ENCODE measurements around the gene PDZRN4.
"Not testable (repeated sequence)": the region's sequence is repeated elsewhere in the genome, so short reads cannot be mapped to it uniquely, and the experiment has no call there.

PDZRN4 gene

GRCh38 chr12:41576925-41577324 lies 388.8 kb downstream of the PDZRN4 start:
- no peak for DNase-seq

- no peak for DNase-seq
These were observed 389.9 kb downstream of the PDZRN4 start for GRCh38 chr12:41577995-41578394.

GRCh38 chr12:41585784-41586183 lies 397.7 kb downstream of the PDZRN4 start:
- DNase-seq: no peak

- DNase-seq: no peak
These were observed 399.5 kb downstream of the PDZRN4 start for GRCh38 chr12:41587574-41587973.

GRCh38 chr12:41589878-41590277 lies 401.8 kb downstream of the PDZRN4 start:
- no peak for DNase-seq

- no peak for DNase-seq
These were observed 408.1 kb downstream of the PDZRN4 start for GRCh38 chr12:41596190-41596589.

- no peak for DNase-seq
These were observed 416.7 kb downstream of the PDZRN4 start for GRCh38 chr12:41604830-41605229.

GRCh38 chr12:41605545-41606305 lies 417.6 kb downstream of the PDZRN4 start:
- DNase-seq: no peak

- no peak for DNase-seq
These were observed 418.6 kb downstream of the PDZRN4 start for GRCh38 chr12:41606468-41607445.

- no peak for DNase-seq
These were observed 424.9 kb downstream of the PDZRN4 start for GRCh38 chr12:41612892-41613557.

GRCh38 chr12:41615174-41615573 lies 427.1 kb downstream of the PDZRN4 start:
- DNase-seq: not testable (repeated sequence)

GRCh38 chr12:41619705-41620104 lies 431.6 kb downstream of the PDZRN4 start:
- DNase-seq: no peak

GRCh38 chr12:41621291-41621690 lies 433.2 kb downstream of the PDZRN4 start:
- DNase-seq: no peak

All from NCI-H524 treated with DMSO at 0.1 percent for 48 hours (cell line).